PC-3 (cell line): ENCODE data around the gene AGO3. TPM values are rescaled to one million over a fixed set of nuclear protein-coding genes. Genes with fewer than 3 reads are reported as not detected.
"Not testable (repeated sequence)": the region's sequence is repeated elsewhere in the genome, so short reads cannot be mapped to it uniquely, and the experiment has no call there.

Experiments used
- ATAC-seq: fragments of 200-7000 bp; cut with Tn5 transposase; 2 replicates; pipeline ENCODE4 v1.9.1; 2020; ENCODE audit warnings: mild to moderate bottlenecking, moderate library complexity
- BruUV-seq: library from RNA; stranded (reverse); fragments of 400-500 nt; replicated peaks from 2 replicates; lab custom pipeline; 2021; lab: Mats Ljungman, UMichigan
- CTCF ChIA-PET: fragments of 300-600 bp; sonication (Branson Sonifier 250); formaldehyde crosslinking; loops from one replicate; lab custom pipeline; 2022; ENCODE audit warnings: antibody characterized with exemption; lab: Charles Lee
- POLR2A ChIA-PET: fragments of 300-600 bp; sonication (Branson Sonifier 250); formaldehyde crosslinking; loops from one replicate; lab custom pipeline; 2022; ENCODE audit warnings: antibody characterized with exemption; ENCODE audit not compliant: unreplicated experiment; lab: Charles Lee
- DNase-seq: peaks from one replicate; pipeline ENCODE4 v3.0.0-alpha.2; 2015
- H2AFZ ChIP-seq: fragments of 300-600 bp; sonication (generic); 2 replicates; pipeline ENCODE4 v1.6.0; 2016; ENCODE audit warnings: antibody characterized with exemption, low read length
- H3F3A ChIP-seq: fragments of 300-600 bp; sonication (generic); one replicate; pipeline ENCODE4 v1.6.0; 2017; ENCODE audit warnings: antibody characterized with exemption, low read length, control low read depth, mild to moderate bottlenecking; ENCODE audit not compliant: unreplicated experiment
- H3K27ac ChIP-seq: fragments of 300-600 bp; sonication (generic); 2 replicates; pipeline ENCODE4 v1.5.1; 2016; ENCODE audit warnings: mild to moderate bottlenecking, low read length
- H3K27me3 ChIP-seq: fragments of 300-600 bp; sonication (generic); 2 replicates; pipeline ENCODE4 v1.6.1; 2016; ENCODE audit warnings: low read length, mixed read lengths
- H3K36me3 ChIP-seq: fragments of 300-600 bp; sonication (generic); 2 replicates; pipeline ENCODE4 v1.6.1; 2016; ENCODE audit warnings: low read depth, mixed run types, low read length, mixed read lengths
- H3K4me1 ChIP-seq: fragments of 300-600 bp; sonication (generic); 2 replicates; pipeline ENCODE4 v1.5.1; 2016; ENCODE audit warnings: low read length; ENCODE audit not compliant: insufficient read depth
- H3K4me2 ChIP-seq: fragments of 300-600 bp; sonication (generic); 2 replicates; pipeline ENCODE4 v1.6.0; 2016; ENCODE audit warnings: low read length
- H3K4me3 ChIP-seq: fragments of 300-600 bp; sonication (generic); 2 replicates; pipeline ENCODE4 v1.5.1; 2016; ENCODE audit warnings: mild to moderate bottlenecking, low read length, mixed read lengths
- H3K79me2 ChIP-seq: fragments of 300-600 bp; sonication (generic); 2 replicates; pipeline ENCODE4 v1.6.1; 2017; ENCODE audit warnings: low read length, mixed read lengths
- H3K9ac ChIP-seq: fragments of 300-600 bp; sonication (generic); 2 replicates; pipeline ENCODE4 v1.6.0; 2016; ENCODE audit warnings: mild to moderate bottlenecking, low read length
- H3K9me2 ChIP-seq: fragments of 300-600 bp; sonication (generic); replicated peaks from 2 replicates; pipeline ENCODE4 v1.6.1; 2016; ENCODE audit warnings: mixed run types, low read length, mixed read lengths
- H3K9me3 ChIP-seq: fragments of 300-600 bp; sonication (generic); 2 replicates; pipeline ENCODE4 v1.6.1; 2016; ENCODE audit warnings: low read length, mixed read lengths
- H4K20me1 ChIP-seq: fragments of 300-600 bp; sonication (generic); 2 replicates; pipeline ENCODE4 v1.6.1; 2016; ENCODE audit warnings: low read length, mixed read lengths
- CTCF ChIP-seq: fragments of 300-600 bp; sonication (generic); conservative IDR thresholded peaks from 2 replicates; pipeline ENCODE4 v1.5.1; 2017; ENCODE audit warnings: antibody characterized with exemption, low read depth, mild to moderate bottlenecking, low read length
- EZH2 ChIP-seq: fragments of 300-600 bp; sonication (generic); IDR thresholded peaks from one replicate; pipeline ENCODE4 v1.6.1; 2017; ENCODE audit warnings: antibody characterized with exemption, mild to moderate bottlenecking, low read length; ENCODE audit not compliant: unreplicated experiment
- EZH2phosphoT487 ChIP-seq: fragments of 300-600 bp; sonication (generic); IDR thresholded peaks from 2 replicates; pipeline ENCODE4 v1.6.1; 2018; ENCODE audit warnings: mild to moderate bottlenecking, antibody characterized with exemption, low read length, borderline replicate concordance
- intact Hi-C: fragments of 100-400 bp; cut with micrococcal nuclease; formaldehyde crosslinking; loops from 2 replicates; pipeline ENCODE4 v1.9.0; 2023
- total RNA-seq: library from RNA; depleted of rRNA; stranded (reverse); fragments of >200 nt; gene quantifications from 2 replicates; pipeline ENCODE4 v1.2.3, GENCODE V29; 2014

Gene AGO3
- total RNA-seq, 1 experiment from 2014 or later, result 17.7 TPM

GRCh38 chr1:36016686-36017085 lies 85.8 kb downstream of the AGO3 start:
- DNase-seq, result no peak
- Histone ChIP-seq H3F3A (no peaks in the 10 kb centered on the region), H3K36me3 (0 out of 2 replicates have a peak, but pooled peaks cover 10% of the 10 kb centered on the region), H3K4me2 (no peak overlapping the region), H3K9ac (no peak overlapping the region), H3K4me1 (no peaks in the 10 kb centered on the region), H3K9me3 (no peaks in the 10 kb centered on the region), H3K9me2 (no peaks in the 10 kb centered on the region), H4K20me1 (no peaks in the 10 kb centered on the region), H3K79me2 (no peaks in the 10 kb centered on the region), H3K4me3 (no peak overlapping the region), H3K27ac (no peak overlapping the region), H2AFZ (no peak overlapping the region), H3K27me3 (no peaks in the 10 kb centered on the region)
- CTCF ChIA-PET, result no interaction called here
- POLR2A ChIA-PET, result no interaction called here
- no TSS peak for BruUV-seq
- no peak for ATAC-seq
- intact Hi-C loops, result no loop called here
- TF ChIP-seq EZH2phosphoT487 (no peak), EZH2 (no peak), CTCF (no peak)

- Histone ChIP-seq H3K9me3 (no peaks in the 10 kb centered on the region), H3K4me2 (no peak overlapping the region), H3K36me3 (peaks cover 9% of the 10 kb centered on the region), H3K27me3 (no peaks in the 10 kb centered on the region), H3K79me2 (no peaks in the 10 kb centered on the region), H3K4me3 (no peak overlapping the region), H2AFZ (no peak overlapping the region), H3K9me2 (no peaks in the 10 kb centered on the region), H3K27ac (no peak overlapping the region), H4K20me1 (no peaks in the 10 kb centered on the region), H3K4me1 (peaks cover 11% of the 10 kb centered on the region), H3F3A (no peaks in the 10 kb centered on the region), H3K9ac (no peak overlapping the region)
- intact Hi-C loops, result no loop called here
- POLR2A ChIA-PET, result no interaction called here
- TF ChIP-seq EZH2 (no peak), CTCF (no peak), EZH2phosphoT487 (no peak)
- ATAC-seq (no peak), DNase-seq (no peak)
- CTCF ChIA-PET, result no interaction called here
- no TSS peak for BruUV-seq
Measured at GRCh38 chr1:36023098-36023769, 92.3 kb downstream of the AGO3 start.

- H2AFZ ChIP-seq, H3K4me3 ChIP-seq, H3K9me2 ChIP-seq, intact Hi-C loops, H3K27ac ChIP-seq, H3K9me3 ChIP-seq, H3K79me2 ChIP-seq, H3K9ac ChIP-seq, H3F3A ChIP-seq, H3K4me2 ChIP-seq, H4K20me1 ChIP-seq, H3K27me3 ChIP-seq, POLR2A ChIA-PET, DNase-seq, ATAC-seq, CTCF ChIA-PET, H3K36me3 ChIP-seq, BruUV-seq: not testable (repeated sequence)
- peaks cover 11% of the 10 kb centered on the region for H3K4me1 ChIP-seq
Measured at GRCh38 chr1:36024024-36024423, 93.1 kb downstream of the AGO3 start.
